KMS-11 (cell line): ENCODE results near the gene PLEKHS1.

Experiments used
- H2AFZ ChIP-seq: fragments of 200-600 bp; sonication (generic); 2 replicates; pipeline ENCODE4 v1.6.1; 2016; ENCODE audit warnings: antibody characterized with exemption, mixed run types, low read depth
- H3K27ac ChIP-seq: fragments of 200-600 bp; sonication (generic); 2 replicates; pipeline ENCODE4 v1.6.1; 2016; ENCODE audit warnings: mild to moderate bottlenecking, mixed run types
- H3K27me3 ChIP-seq: fragments of 200-600 bp; sonication (generic); 2 replicates; pipeline ENCODE4 v1.6.1; 2017; ENCODE audit warnings: mild to moderate bottlenecking, low read depth, mixed run types, moderate library complexity; ENCODE audit not compliant: insufficient read depth
- H3K36me3 ChIP-seq: fragments of 200-600 bp; sonication (generic); 2 replicates; pipeline ENCODE4 v1.6.1; 2017; ENCODE audit warnings: mild to moderate bottlenecking, mixed run types; ENCODE audit not compliant: insufficient read depth
- H3K4me1 ChIP-seq: fragments of 200-600 bp; sonication (generic); 2 replicates; pipeline ENCODE4 v1.6.1; 2016; ENCODE audit warnings: mild to moderate bottlenecking, low read depth, mixed run types; ENCODE audit not compliant: poor library complexity, severe bottlenecking
- H3K4me2 ChIP-seq: fragments of 200-600 bp; sonication (generic); 2 replicates; pipeline ENCODE4 v1.7.0; 2016; ENCODE audit warnings: mild to moderate bottlenecking, mixed run types
- H3K4me3 ChIP-seq: fragments of 200-600 bp; sonication (generic); IDR thresholded peaks from 2 replicates; pipeline ENCODE4 v1.6.1; 2017; ENCODE audit warnings: low read depth, low read length, mixed read lengths; ENCODE audit not compliant: insufficient read depth
- H3K79me2 ChIP-seq: fragments of 200-600 bp; sonication (generic); 2 replicates; pipeline ENCODE4 v1.6.1; 2016; ENCODE audit warnings: low read depth, mixed run types; ENCODE audit not compliant: insufficient read depth
- H3K9ac ChIP-seq: fragments of 200-600 bp; sonication (generic); 2 replicates; pipeline ENCODE4 v1.6.1; 2016; ENCODE audit warnings: mild to moderate bottlenecking, mixed run types
- H4K20me1 ChIP-seq: fragments of 200-600 bp; sonication (generic); 2 replicates; pipeline ENCODE4 v1.6.1; 2016; ENCODE audit warnings: mild to moderate bottlenecking, mixed run types; ENCODE audit not compliant: insufficient read depth
- CTCF ChIP-seq: fragments of 200-600 bp; sonication (generic); conservative IDR thresholded peaks from 2 replicates; pipeline ENCODE4 v1.6.1; 2017; ENCODE audit warnings: low read depth, mild to moderate bottlenecking, antibody characterized with exemption, low read length, moderate library complexity, mixed read lengths

PLEKHS1 gene

GRCh38 chr10:113752553-113752952, 1.1 kb downstream of the PLEKHS1 start:
- Histone ChIP-seq H3K9ac (no peak overlapping the region), H4K20me1 (no peaks in the 10 kb centered on the region), H3K27me3 (no peaks in the 10 kb centered on the region), H3K4me3 (no peak overlapping the region), H3K4me2 (no peak overlapping the region), H3K4me1 (no peaks in the 10 kb centered on the region), H2AFZ (no peak overlapping the region), H3K36me3 (no peaks in the 10 kb centered on the region), H3K27ac (no peak overlapping the region), H3K79me2 (no peaks in the 10 kb centered on the region)
- no peak for TF ChIP-seq CTCF

DNA sequence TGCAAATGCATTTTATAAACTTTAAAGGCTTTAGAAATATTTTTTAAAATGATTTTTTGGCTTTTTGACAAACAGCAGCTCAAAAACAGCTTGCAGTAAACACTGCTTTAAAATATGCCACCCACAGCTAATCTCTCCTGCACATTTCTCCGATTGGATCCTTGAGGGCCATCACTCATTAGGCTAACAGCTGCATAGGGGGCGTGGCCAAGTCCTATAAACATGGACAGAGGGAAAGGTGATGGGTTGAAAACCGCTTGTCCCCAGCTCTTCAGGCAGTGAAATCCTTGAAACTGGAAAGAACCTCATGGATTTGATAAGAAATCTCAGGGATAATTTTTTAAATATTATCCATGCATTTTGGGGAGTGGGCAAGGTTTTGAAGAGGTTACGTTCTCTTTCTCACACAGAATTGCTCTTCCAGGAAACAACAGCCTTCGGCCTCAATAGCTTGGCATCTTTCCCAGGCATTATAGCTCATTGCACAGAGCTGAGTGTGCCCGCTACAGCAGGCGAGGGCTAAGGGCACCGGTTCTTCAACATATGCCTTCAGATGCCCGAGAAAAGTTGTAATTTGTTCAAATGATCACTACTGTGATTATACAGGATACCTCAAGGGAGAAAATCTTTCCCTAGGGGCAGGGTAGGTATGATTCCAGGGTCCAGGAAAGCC, 1.7 kb downstream of the PLEKHS1 start:
- no peak overlapping the region for H3K4me3 ChIP-seq
- H3K36me3 ChIP-seq: no peaks in the 10 kb centered on the region
- no peak overlapping the region for H3K4me2 ChIP-seq
- no peaks in the 10 kb centered on the region for H3K4me1 ChIP-seq
- H4K20me1 ChIP-seq: no peaks in the 10 kb centered on the region
- no peaks in the 10 kb centered on the region for H3K27me3 ChIP-seq
- no peak overlapping the region for H3K27ac ChIP-seq
- TF ChIP-seq CTCF: no peak
- H2AFZ ChIP-seq: no peak overlapping the region
- no peak overlapping the region for H3K9ac ChIP-seq
- H3K79me2 ChIP-seq: no peaks in the 10 kb centered on the region

- Histone ChIP-seq H3K4me2 (no peak overlapping the region), H3K36me3 (no peaks in the 10 kb centered on the region), H3K4me3 (no peak overlapping the region), H3K27ac (no peak overlapping the region), H2AFZ (no peak overlapping the region), H3K79me2 (no peaks in the 10 kb centered on the region), H3K4me1 (no peaks in the 10 kb centered on the region), H3K27me3 (no peaks in the 10 kb centered on the region), H4K20me1 (no peaks in the 10 kb centered on the region), H3K9ac (no peak overlapping the region)
- no peak for TF ChIP-seq CTCF
Measured at GRCh38 chr10:113754125-113754524, 2.6 kb downstream of the PLEKHS1 start.

- Histone ChIP-seq H3K4me1 (no peaks in the 10 kb centered on the region), H3K27me3 (no peaks in the 10 kb centered on the region), H3K4me2 (no peak overlapping the region), H4K20me1 (no peaks in the 10 kb centered on the region), H3K9ac (no peak overlapping the region), H3K27ac (no peak overlapping the region), H3K36me3 (no peaks in the 10 kb centered on the region), H2AFZ (no peak overlapping the region), H3K4me3 (no peak overlapping the region), H3K79me2 (no peaks in the 10 kb centered on the region)
- no peak for TF ChIP-seq CTCF
Measured at GRCh38 chr10:113754768-113755167, 3.3 kb downstream of the PLEKHS1 start.
